Measurements from ENCODE around the gene KPNB1.

KPNB1 gene

GRCh38 chr17:47636273-47637030 is 13.3 kb upstream of the KPNB1 start:
- no peak for DNase-seq (ENCODE audit: low read depth in 2 of 2)

- DNase-seq (ENCODE audit: low read depth in 2 of 2), result no peak
Observed at GRCh38 chr17:47638903-47639302, 10.8 kb upstream of the KPNB1 start.

- no peak for DNase-seq (ENCODE audit: low read depth in 2 of 2)
Observed at GRCh38 chr17:47640076-47640475, 9.6 kb upstream of the KPNB1 start.

DNA sequence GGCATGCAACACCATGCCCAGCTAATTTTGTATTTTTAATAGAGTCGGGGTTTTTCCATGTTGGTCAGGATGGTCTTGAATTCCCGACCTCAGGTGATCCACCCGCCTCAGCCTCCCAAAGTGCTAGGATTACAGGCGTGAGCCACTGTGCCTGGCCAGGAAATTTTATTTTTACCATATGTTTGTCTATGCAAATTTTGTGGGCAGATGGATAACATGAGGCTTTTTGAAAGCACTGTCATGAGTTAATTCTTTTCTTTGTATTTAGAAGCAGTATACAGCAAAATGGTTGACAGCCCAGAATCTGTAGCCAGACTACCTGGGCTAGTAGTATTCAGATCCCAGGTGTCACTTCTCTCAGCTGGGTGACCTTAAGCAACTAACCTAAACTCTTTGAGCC is 8.5 kb upstream of the KPNB1 start:
- no peak for DNase-seq (ENCODE audit: low read depth in 2 of 2)

GRCh38 chr17:47643116-47643515 is 6.6 kb upstream of the KPNB1 start:
- DNase-seq (ENCODE audit: low read depth in 2 of 2), result no peak

DNA sequence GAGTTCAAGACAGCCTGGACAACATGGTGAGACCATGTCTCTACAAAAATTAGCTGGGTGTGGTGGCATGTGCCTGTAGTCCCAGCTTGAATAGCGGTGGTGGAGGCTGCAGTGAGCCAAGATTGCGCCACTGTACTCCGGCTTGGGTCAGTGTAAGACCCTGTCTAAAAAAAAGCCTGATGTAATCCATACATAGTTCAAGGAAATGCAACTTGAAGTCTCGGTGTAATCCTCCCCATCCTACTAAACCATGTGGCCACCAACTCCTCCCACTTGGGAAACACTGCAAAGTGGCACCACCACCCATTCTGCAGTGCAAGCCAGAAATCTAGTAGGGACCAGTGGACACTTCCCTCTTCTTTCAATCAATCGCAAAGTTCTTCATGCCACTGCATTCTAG is 5.4 kb upstream of the KPNB1 start:
- DNase-seq (ENCODE audit: low read depth in 2 of 2), result no peak

DNA sequence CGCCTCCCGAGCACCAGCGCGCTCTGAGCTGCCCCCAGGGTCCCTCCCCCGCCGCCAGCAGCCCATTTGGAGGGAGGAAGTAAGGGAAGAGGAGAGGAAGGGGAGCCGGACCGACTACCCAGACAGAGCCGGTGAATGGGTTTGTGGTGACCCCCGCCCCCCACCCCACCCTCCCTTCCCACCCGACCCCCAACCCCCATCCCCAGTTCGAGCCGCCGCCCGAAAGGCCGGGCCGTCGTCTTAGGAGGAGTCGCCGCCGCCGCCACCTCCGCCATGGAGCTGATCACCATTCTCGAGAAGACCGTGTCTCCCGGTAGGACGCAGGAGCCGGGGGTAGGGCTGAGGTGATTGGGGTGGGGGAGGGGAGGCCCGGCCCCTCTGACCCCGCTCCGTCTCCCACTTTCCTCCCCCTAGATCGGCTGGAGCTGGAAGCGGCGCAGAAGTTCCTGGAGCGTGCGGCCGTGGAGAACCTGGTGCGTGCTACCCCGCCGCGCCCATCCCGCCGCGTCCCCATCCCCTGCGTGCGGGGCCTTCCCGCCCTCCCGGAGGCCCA is 329 bp downstream of the KPNB1 start:
- peak in 1 of 2 donors; percentile 38 for DNase-seq (ENCODE audit: low read depth in 2 of 2)

GRCh38 chr17:47650525-47651522 is 1.1 kb downstream of the KPNB1 start:
- peak; percentile 79 to 82 for DNase-seq (ENCODE audit: low read depth in 2 of 2)

DNA sequence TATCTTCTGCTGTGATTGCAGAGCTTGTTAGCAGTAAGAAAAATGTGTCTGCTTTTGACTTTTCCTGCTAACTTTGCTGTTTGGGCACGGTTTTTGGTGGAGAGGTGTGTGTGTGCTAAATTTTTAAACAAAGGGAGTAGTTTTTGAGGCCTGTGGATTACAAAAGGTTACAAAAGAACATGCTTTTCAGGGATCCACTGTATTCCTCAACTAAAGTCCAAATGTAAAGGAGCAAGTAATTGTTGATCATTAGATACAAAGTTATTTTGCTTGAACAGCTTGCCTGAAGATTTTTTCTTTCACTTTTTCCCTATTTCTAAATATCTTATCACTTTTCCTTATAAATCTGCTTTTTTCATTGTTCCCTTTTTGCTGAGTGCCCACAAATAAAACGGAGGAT is 2.0 kb downstream of the KPNB1 start:
- DNase-seq (ENCODE audit: low read depth in 2 of 2), result no peak

GRCh38 chr17:47652570-47652969 is 2.9 kb downstream of the KPNB1 start:
- no peak for DNase-seq (ENCODE audit: low read depth in 2 of 2)

GRCh38 chr17:47653442-47653841 is 3.7 kb downstream of the KPNB1 start:
- DNase-seq (ENCODE audit: low read depth in 2 of 2), result no peak

DNA sequence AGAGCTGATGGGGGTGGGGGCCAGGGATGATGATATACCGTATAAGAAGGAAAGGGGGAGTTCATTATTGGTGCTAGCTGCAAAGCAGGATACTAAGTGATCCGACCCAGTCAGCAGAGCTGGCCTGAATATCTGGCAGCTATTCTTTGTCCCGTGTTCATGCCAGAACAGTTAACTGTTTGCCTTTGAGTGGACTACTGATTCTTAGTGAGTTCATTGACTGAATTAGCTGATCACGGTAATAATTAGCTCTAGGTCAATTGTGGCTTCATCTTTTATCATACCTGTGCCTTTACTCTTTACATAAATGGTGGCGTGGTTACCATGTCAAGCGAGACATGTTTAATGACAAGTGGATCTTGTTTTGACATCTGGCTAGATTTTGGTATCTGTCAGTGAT is 5.3 kb downstream of the KPNB1 start:
- no peak for DNase-seq (ENCODE audit: low read depth in 2 of 2)

DNA sequence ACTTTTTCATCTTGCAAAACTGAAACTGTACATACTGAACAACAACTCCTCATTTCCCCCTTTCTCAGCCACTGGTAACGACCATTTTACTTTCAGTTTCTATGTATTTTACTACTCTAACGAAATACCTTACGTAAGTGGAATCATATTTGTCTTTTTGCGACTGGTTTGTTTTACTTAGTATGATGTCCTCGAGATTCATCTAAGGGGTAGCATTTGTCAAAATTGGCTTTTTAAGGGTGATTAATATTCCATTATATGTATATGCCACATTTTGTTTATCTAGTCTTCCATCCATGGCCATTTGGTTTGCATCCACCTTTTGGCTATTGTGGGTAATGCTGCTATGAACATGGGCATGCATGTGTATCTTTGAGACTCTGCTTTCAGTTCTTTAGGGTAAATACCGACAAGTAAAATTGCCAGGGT is 10.4 kb downstream of the KPNB1 start:
- DNase-seq (ENCODE audit: low read depth in 2 of 2), result no peak

DNA sequence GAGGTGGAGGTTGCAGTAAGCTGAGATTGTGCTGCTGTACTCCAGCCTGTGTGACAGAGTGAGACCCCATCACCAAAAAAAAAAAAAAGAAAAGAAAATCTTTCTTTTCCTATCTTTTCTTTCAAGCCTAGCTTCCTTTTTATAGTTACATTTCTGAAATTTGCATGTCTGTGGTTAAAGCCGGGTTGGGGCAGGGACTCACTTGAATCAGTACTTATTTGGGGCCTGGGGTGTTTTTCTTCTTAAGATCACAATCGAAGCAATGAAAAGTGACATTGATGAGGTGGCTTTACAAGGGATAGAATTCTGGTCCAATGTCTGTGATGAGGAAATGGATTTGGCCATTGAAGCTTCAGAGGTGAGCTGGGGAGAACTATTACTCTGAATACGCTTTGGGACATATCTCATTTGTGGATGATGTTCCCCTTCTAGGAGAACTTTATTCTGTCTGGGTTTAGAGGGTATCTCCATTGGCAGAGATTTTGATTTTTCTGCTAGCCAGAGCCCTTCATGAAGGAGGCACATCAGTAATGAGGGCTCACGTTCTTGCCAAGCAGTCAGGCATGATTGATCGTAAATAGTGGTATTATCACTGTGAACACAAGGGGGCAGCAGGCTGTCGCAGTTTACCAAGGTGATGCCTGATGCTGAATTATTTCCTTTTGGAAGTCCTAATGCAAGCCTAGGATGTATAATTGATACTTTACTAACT is 14.3 kb downstream of the KPNB1 start:
- peak in 1 of 2 donors; percentile 24 for DNase-seq (ENCODE audit: low read depth in 2 of 2)

GRCh38 chr17:47664624-47664941 is 14.9 kb downstream of the KPNB1 start:
- no peak for DNase-seq (ENCODE audit: low read depth in 2 of 2)

- no peak for DNase-seq (ENCODE audit: low read depth in 2 of 2)
Observed at GRCh38 chr17:47665655-47666054, 15.9 kb downstream of the KPNB1 start.

- DNase-seq (ENCODE audit: low read depth in 2 of 2), result no peak
Observed at GRCh38 chr17:47669081-47669480, 19.4 kb downstream of the KPNB1 start.

DNA sequence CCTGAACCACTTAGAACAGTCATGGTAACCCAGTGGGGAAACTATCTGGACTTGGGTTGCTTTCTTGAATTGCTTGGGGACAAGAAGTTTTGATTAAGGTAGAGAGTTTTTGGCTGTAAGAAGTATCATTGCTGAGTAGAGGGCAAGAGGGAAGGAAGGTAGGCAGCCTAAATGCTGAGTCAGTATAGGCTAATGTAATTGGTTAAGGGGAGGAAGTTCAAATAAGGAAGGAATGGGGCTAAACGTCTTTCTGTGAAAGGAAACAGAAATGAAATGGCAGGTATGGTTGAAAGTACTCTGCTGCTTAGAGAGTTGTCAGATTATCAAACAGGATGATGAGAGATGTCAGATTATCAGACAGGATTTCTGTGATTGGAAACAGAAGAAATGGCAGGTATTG is 20.3 kb downstream of the KPNB1 start:
- DNase-seq (ENCODE audit: low read depth in 2 of 2), result no peak

GRCh38 chr17:47674499-47674898 is 24.8 kb downstream of the KPNB1 start:
- no peak for DNase-seq (ENCODE audit: low read depth in 2 of 2)

DNA sequence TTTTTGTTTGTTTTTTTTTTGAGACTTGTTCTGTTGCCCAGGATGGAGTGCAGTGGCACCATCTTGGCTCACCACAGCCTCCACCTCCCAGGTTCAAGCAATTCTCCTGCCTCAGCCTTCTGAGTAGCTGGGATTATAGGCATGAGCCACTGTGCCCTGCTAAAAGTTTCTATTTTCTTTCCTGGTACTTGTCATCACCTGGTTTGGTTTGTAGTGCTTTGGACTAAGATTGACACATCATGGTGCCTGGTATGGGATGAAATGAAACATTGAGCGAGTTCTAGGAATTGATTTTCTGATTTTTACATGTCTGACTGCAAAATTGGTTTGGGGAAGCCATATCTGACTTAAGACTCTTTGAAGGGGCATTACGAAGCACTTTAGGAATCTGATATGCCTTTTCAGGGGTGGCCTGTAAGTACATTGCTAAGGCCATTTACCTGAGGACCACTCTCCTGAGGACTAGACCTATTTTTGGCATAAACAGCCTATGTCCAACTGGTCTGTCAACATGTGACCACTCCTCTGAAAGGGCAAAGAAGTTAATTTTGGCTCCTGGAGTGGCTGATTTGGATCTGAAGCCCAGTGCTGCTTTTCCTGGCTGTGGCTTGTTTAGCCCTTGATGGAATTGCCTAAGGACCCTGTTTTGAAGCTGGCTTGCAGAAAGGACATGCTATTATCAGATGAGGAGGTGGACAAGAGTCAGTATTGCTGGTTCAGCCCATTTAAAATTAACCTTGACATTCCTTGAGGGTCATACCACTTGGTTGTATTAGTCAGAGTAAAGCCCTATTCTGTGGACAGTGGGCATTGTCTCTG is 25.9 kb downstream of the KPNB1 start:
- no peak for DNase-seq (ENCODE audit: low read depth in 2 of 2)

DNA sequence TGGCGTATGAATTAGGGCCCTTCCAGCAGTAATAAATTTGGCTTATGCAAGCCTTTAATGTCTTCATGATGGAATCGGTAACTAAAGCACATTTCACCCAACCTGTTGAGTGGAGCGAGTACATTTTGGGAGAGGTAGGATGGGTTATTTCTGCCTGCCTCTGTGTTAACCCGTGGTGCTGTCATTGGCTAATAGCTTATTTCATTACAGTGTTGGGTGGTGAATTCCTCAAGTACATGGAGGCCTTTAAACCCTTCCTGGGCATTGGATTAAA is 26.4 kb downstream of the KPNB1 start:
- DNase-seq (ENCODE audit: low read depth in 2 of 2), result no peak
